Measurements from ENCODE around the gene SS18. TPM values are rescaled to one million over a fixed set of nuclear protein-coding genes. Genes with fewer than 3 reads are reported as not detected.

SS18 gene
- total RNA-seq, 1 donor from 2014 or later: 111 TPM

GRCh38 chr18:25990473-25990872 is 99.9 kb downstream of the SS18 start:
- no peaks in the 10 kb centered on the region for H3K36me3 ChIP-seq (ENCODE audit: control insufficient read depth, insufficient read depth, low read length)
- no peak overlapping the region for H3K4me3 ChIP-seq (ENCODE audit: low read depth, low read length)
- TF ChIP-seq CTCF (IDR thresholded peaks at IDR 0.05; ENCODE audit: insufficient read depth, low read length, poor library complexity, severe bottlenecking): no peak
- H3K27me3 ChIP-seq (ENCODE audit: control insufficient read depth, insufficient read depth, low read length): no peaks in the 10 kb centered on the region
- DNase-seq (ENCODE audit: low read depth): no peak

GRCh38 chr18:25985707-25986394 is 104.6 kb downstream of the SS18 start:
- no peak overlapping the region for H3K4me3 ChIP-seq (ENCODE audit: low read depth, low read length)
- TF ChIP-seq CTCF (IDR thresholded peaks at IDR 0.05; ENCODE audit: insufficient read depth, low read length, poor library complexity, severe bottlenecking): no peak
- H3K27me3 ChIP-seq (ENCODE audit: control insufficient read depth, insufficient read depth, low read length): no peaks in the 10 kb centered on the region
- DNase-seq (ENCODE audit: low read depth): no peak
- H3K36me3 ChIP-seq (ENCODE audit: control insufficient read depth, insufficient read depth, low read length): no peaks in the 10 kb centered on the region

GRCh38 chr18:25983730-25984129 is 106.7 kb downstream of the SS18 start:
- no peaks in the 10 kb centered on the region for H3K27me3 ChIP-seq (ENCODE audit: control insufficient read depth, insufficient read depth, low read length)

GRCh38 chr18:25982961-25983360 is 107.5 kb downstream of the SS18 start:
- H3K27me3 ChIP-seq (ENCODE audit: control insufficient read depth, insufficient read depth, low read length): no peaks in the 10 kb centered on the region
- H3K36me3 ChIP-seq (ENCODE audit: control insufficient read depth, insufficient read depth, low read length): no peaks in the 10 kb centered on the region
- no peak for DNase-seq (ENCODE audit: low read depth)
- no peak for TF ChIP-seq CTCF (IDR thresholded peaks at IDR 0.05; ENCODE audit: insufficient read depth, low read length, poor library complexity, severe bottlenecking)
- H3K4me3 ChIP-seq (ENCODE audit: low read depth, low read length): no peak overlapping the region

More at GRCh38 chr18:25983730-25984129, 106.7 kb downstream of the SS18 start:
- TF ChIP-seq CTCF (IDR thresholded peaks at IDR 0.05; ENCODE audit: insufficient read depth, low read length, poor library complexity, severe bottlenecking): no peak
- Histone ChIP-seq H3K36me3 (ENCODE audit: control insufficient read depth, insufficient read depth, low read length) (no peaks in the 10 kb centered on the region), H3K4me3 (ENCODE audit: low read depth, low read length) (no peak overlapping the region)
- no peak for DNase-seq (ENCODE audit: low read depth)

GRCh38 chr18:25982153-25982552 is 108.3 kb downstream of the SS18 start:
- no peak overlapping the region for H3K4me3 ChIP-seq (ENCODE audit: low read depth, low read length)
- TF ChIP-seq CTCF (IDR thresholded peaks at IDR 0.05; ENCODE audit: insufficient read depth, low read length, poor library complexity, severe bottlenecking): no peak
- no peak for DNase-seq (ENCODE audit: low read depth)

More at GRCh38 chr18:25982153-25982552, 108.3 kb downstream of the SS18 start:
- Histone ChIP-seq H3K27me3 (ENCODE audit: control insufficient read depth, insufficient read depth, low read length) (no peaks in the 10 kb centered on the region), H3K36me3 (ENCODE audit: control insufficient read depth, insufficient read depth, low read length) (no peaks in the 10 kb centered on the region)
